Neural cell (in vitro differentiated cells): Measurements from ENCODE around the gene ALG6. TPM values are rescaled to one million over a fixed set of nuclear protein-coding genes. Genes with fewer than 3 reads are reported as not detected.

ENCODE experiments used
- H2AFZ ChIP-seq: fragments of 200-600, 300-800 bp; sonication (generic), shearing (Covaris generic); 2 replicates; pipeline ENCODE4 v1.6.0; 2014; ENCODE audit warnings: low read depth, mild to moderate bottlenecking, antibody characterized with exemption, low read length, moderate library complexity
- H3F3A ChIP-seq: fragments of 200-600 bp; shearing (Covaris generic); 2 replicates; pipeline ENCODE4 v1.6.1; 2016; ENCODE audit warnings: mild to moderate bottlenecking, moderate library complexity, mixed read lengths, antibody characterized with exemption, low read length; ENCODE audit not compliant: insufficient read depth, poor library complexity, severe bottlenecking
- H3K27ac ChIP-seq: fragments of 200-600, 300-800 bp; sonication (generic), shearing (Covaris generic); 2 replicates; pipeline ENCODE4 v1.5.1; 2014; ENCODE audit warnings: mild to moderate bottlenecking, low read length, moderate library complexity
- H3K27me3 ChIP-seq: fragments of 300-800, 200-600 bp; sonication (generic), shearing (Covaris generic); 2 replicates; pipeline ENCODE4 v1.6.0; 2014; ENCODE audit warnings: mild to moderate bottlenecking, low read depth, low read length, moderate library complexity; ENCODE audit not compliant: insufficient read depth
- H3K36me3 ChIP-seq: fragments of 300-800, 200-600 bp; sonication (generic), shearing (Covaris generic); 2 replicates; pipeline ENCODE4 v1.5.1; 2014; ENCODE audit warnings: mild to moderate bottlenecking, antibody characterized with exemption, low read length, moderate library complexity; ENCODE audit not compliant: insufficient read depth
- H3K4me2 ChIP-seq: fragments of 300-800, 200-600 bp; sonication (generic), shearing (Covaris generic); 2 replicates; pipeline ENCODE4 v1.6.0; 2014; ENCODE audit warnings: mild to moderate bottlenecking, low read length
- H3K4me3 ChIP-seq: fragments of 300-800, 200-600 bp; sonication (generic), shearing (Covaris generic); 2 replicates; pipeline ENCODE4 v1.5.1; 2014; ENCODE audit warnings: mild to moderate bottlenecking, low read length, moderate library complexity
- H3K79me2 ChIP-seq: fragments of 200-600 bp; shearing (Covaris generic); replicated peaks from 2 replicates; pipeline ENCODE4 v1.6.0; 2014; ENCODE audit warnings: mild to moderate bottlenecking, low read length, moderate library complexity; ENCODE audit not compliant: insufficient read depth
- H3K9ac ChIP-seq: fragments of 300-800, 200-600 bp; sonication (generic), shearing (Covaris generic); 2 replicates; pipeline ENCODE4 v1.6.1; 2016; ENCODE audit warnings: mild to moderate bottlenecking, low read length, mixed read lengths
- H3K9me2 ChIP-seq: fragments of 200-600 bp; shearing (Covaris generic); 2 replicates; pipeline ENCODE4 v1.6.1; 2016; ENCODE audit warnings: mild to moderate bottlenecking, low read length, mixed read lengths; ENCODE audit not compliant: insufficient read depth
- H3K9me3 ChIP-seq: fragments of 200-600, 300-800 bp; sonication (generic), shearing (Covaris generic); 2 replicates; pipeline ENCODE4 v1.6.1; 2016; ENCODE audit warnings: mild to moderate bottlenecking, mixed run types, low read length, moderate library complexity, mixed read lengths
- H4K20me1 ChIP-seq: fragments of 200-600 bp; shearing (Covaris generic); 2 replicates; pipeline ENCODE4 v1.6.1; 2016; ENCODE audit warnings: mild to moderate bottlenecking, mixed run types; ENCODE audit not compliant: insufficient read depth
- CTCF ChIP-seq: fragments of 450-650 bp; IDR thresholded peaks from 2 replicates; pipeline ENCODE4 v1.5.1; 2014; ENCODE audit warnings: antibody characterized with exemption, mild to moderate bottlenecking, moderate library complexity; ENCODE audit not compliant: poor library complexity, severe bottlenecking
- EP300 ChIP-seq: fragments of 450-650 bp; conservative IDR thresholded peaks from 2 replicates; pipeline ENCODE4 v1.6.1; 2014; ENCODE audit warnings: antibody characterized with exemption, mild to moderate bottlenecking, moderate library complexity; ENCODE audit not compliant: poor library complexity, severe bottlenecking
- EZH2 ChIP-seq: fragments of 200-600, 300-800 bp; shearing (Covaris generic), sonication (generic); IDR thresholded peaks from 2 replicates; pipeline ENCODE4 v1.6.1; 2014; ENCODE audit warnings: antibody characterized with exemption, low read length, borderline replicate concordance, mild to moderate bottlenecking; ENCODE audit not compliant: insufficient read depth, poor library complexity, severe bottlenecking
- MXI1 ChIP-seq: fragments of 450-650 bp; conservative IDR thresholded peaks from 2 replicates; pipeline ENCODE4 v1.6.1; 2014; ENCODE audit warnings: antibody characterized with exemption, mild to moderate bottlenecking; ENCODE audit not compliant: poor library complexity, severe bottlenecking
- POLR2AphosphoS5 ChIP-seq: IDR thresholded peaks from 2 replicates; pipeline ENCODE4 v1.6.1; 2012
- RAD21 ChIP-seq: fragments of 450-650 bp; conservative IDR thresholded peaks from 2 replicates; pipeline ENCODE4 v1.6.1; 2014; ENCODE audit warnings: antibody characterized with exemption, mild to moderate bottlenecking, moderate library complexity
- REST ChIP-seq: IDR thresholded peaks from 2 replicates; pipeline ENCODE4 v1.6.1; 2012; ENCODE audit warnings: borderline replicate concordance
- SMC3 ChIP-seq: fragments of 450-650 bp; conservative IDR thresholded peaks from 2 replicates; pipeline ENCODE4 v1.6.1; 2014; ENCODE audit warnings: antibody characterized with exemption, mild to moderate bottlenecking, moderate library complexity; ENCODE audit not compliant: poor library complexity
- TAF1 ChIP-seq: IDR thresholded peaks from 2 replicates; pipeline ENCODE4 v1.6.1; 2012; ENCODE audit warnings: low read depth
- polyA plus RNA-seq: library from polyadenylated mRNA; depleted of rRNA; stranded (reverse); fragments of >200 nt; gene quantifications from 2 replicates; pipeline ENCODE4 v1.2.3, GENCODE V29; 2014

ALG6 gene
- polyA plus RNA-seq, 1 donor from 2014 or later, result 46.8 TPM

DNA sequence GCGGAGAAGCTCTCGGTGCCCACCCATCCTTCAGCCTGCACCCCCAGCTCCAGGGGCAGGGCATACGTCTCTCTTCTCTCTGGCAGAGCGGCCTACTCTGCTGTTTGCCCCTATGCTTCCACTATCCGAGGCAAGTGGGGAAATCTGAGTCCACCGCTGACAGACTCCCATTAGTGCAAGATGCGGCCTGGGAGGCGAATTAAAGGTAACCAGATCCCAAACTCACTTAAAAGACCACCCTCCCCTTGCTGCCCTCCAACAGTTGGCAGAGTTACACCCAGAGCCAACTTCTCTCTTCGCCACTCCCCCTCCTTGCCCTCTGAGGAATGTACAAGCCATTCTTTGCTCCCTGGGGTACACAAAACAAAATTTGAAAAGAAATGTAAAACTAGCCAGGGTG is 38.6 kb upstream of the ALG6 start:
- no peaks in the 10 kb centered on the region for H3F3A ChIP-seq
- no peak overlapping the region for H3K4me3 ChIP-seq
- H3K27me3 ChIP-seq, result peaks cover 98% of the 10 kb centered on the region
- no peaks in the 10 kb centered on the region for H3K9me3 ChIP-seq
- H3K36me3 ChIP-seq, result no peaks in the 10 kb centered on the region
- H3K9me2 ChIP-seq, result no peaks in the 10 kb centered on the region
- no peak overlapping the region for H3K9ac ChIP-seq
- no peaks in the 10 kb centered on the region for H4K20me1 ChIP-seq
- H2AFZ ChIP-seq, result no peak overlapping the region
- H3K27ac ChIP-seq, result no peak overlapping the region
- no peak for TF ChIP-seq MXI1
- no peak for TF ChIP-seq EP300
- no peak for TF ChIP-seq REST
- TF ChIP-seq TAF1, result no peak
- TF ChIP-seq RAD21, result no peak
- TF ChIP-seq CTCF, result no peak
- TF ChIP-seq EZH2, result no peak
- no peak for TF ChIP-seq POLR2AphosphoS5
- TF ChIP-seq SMC3, result no peak
- H3K79me2 ChIP-seq, result no peaks in the 10 kb centered on the region
- no peak overlapping the region for H3K4me2 ChIP-seq

DNA sequence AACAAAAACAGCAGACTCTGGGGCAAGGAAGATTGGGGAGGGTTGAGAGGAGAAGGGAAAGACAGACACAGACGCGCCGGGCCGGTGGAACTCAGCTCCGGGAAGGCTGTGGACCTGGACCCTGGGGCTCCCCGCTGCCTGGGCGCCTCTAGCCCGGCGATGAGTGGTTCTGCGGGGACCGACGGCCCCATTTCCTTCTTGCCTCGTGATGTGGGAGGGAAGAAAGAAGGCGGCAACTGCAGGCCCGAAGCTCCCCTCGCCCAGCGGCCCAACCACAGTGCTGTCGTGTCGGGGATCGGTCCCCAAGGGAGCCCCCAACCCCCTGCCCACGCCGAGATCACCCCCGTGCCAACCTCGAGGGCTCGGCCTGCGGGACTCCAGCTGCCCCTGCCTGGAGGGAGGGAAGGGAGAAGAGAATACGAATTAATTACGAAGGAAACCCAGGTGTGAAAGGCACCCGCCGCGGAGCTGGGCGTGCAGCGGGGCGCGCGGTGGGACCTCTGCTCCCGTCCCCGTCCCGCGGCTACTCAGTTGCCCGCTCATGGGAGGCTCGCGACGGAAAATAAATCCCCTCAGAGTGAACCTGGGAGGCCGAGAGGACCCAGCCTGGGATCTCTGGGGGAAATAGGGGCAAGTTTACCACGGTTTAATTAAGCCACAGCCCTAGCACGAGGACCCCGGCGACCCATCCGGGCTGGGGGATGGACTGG is 37.7 kb upstream of the ALG6 start:
- no peaks in the 10 kb centered on the region for H3K36me3 ChIP-seq
- no peaks in the 10 kb centered on the region for H3K9me2 ChIP-seq
- no peaks in the 10 kb centered on the region for H3F3A ChIP-seq
- no peak overlapping the region for H3K9ac ChIP-seq
- H3K4me3 ChIP-seq, result no peak overlapping the region
- TF ChIP-seq SMC3 (no peak), EZH2 (no peak), RAD21 (no peak), CTCF (no peak), MXI1 (no peak), POLR2AphosphoS5 (no peak), TAF1 (no peak), EP300 (no peak), REST (no peak)
- no peak overlapping the region for H3K4me2 ChIP-seq
- no peaks in the 10 kb centered on the region for H3K9me3 ChIP-seq
- H3K79me2 ChIP-seq, result no peaks in the 10 kb centered on the region
- no peak overlapping the region for H3K27ac ChIP-seq
- H2AFZ ChIP-seq, result no peak overlapping the region
- H4K20me1 ChIP-seq, result no peaks in the 10 kb centered on the region
- peaks cover 97% of the 10 kb centered on the region for H3K27me3 ChIP-seq
